ENCODE results near the gene MINDY2.
"Not testable (repeated sequence)": the region's sequence is repeated elsewhere in the genome, so short reads cannot be mapped to it uniquely, and the experiment has no call there.

MINDY2 gene

DNA sequence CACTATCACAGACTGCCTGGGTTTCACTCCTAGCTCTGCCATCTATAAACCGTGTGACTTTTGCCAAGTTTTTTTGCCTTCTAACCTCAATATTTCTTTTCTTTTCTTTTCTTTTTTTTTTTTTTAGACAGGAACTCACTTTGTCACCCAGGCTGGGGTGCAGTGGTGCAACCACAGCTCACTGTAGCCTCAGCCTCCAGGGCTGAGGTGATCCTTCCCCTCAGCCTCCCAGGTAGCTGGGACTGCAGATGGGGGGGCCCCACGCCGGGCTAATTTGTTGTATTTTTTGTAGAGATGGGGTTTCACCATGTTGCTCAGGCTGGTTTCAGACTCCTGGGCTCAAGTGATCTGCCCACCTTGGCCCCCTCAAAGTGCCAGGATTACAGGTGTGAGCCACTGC lies 18.4 kb upstream of the MINDY2 start:
- DNase-seq: no peak

DNA sequence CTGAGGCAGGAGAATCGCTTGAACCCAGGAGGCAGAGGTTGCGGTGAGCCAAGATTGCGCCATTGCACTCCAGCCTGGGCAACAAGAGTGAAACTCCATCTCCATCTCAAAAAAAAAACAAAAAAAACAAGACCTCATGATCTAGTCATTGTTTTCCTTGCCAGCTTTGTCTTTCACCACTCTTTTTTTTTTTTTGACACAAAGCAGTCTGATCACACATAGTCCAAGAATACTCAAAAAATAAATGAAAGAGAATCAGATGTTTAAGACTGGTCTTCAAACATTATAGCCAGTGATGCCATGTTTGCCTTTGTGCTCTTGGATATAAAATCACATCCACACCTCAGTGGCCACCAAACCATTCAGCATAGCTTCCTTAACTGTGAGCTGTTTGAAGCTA lies 15.8 kb upstream of the MINDY2 start:
- DNase-seq: no peak

DNA sequence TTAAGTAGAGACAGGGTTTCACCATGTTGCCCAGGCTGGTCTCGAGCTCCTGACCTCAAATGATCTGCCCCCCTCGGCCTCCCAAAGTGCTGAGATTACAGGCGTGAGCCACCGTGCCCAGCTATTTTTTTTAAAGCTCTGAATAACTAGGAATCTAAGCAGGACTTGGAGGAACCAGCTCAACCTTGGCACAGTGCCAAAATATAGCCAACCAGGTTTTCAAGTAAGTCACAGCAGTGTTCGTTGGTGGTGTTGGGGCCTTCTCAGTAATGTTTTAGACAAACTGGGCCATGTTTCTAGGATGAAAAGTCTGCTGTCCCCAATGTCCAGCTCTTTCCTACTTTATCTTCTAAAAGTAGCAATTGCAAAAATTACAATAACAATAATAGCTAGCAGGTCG lies 15.1 kb upstream of the MINDY2 start:
- no peak for DNase-seq

DNA sequence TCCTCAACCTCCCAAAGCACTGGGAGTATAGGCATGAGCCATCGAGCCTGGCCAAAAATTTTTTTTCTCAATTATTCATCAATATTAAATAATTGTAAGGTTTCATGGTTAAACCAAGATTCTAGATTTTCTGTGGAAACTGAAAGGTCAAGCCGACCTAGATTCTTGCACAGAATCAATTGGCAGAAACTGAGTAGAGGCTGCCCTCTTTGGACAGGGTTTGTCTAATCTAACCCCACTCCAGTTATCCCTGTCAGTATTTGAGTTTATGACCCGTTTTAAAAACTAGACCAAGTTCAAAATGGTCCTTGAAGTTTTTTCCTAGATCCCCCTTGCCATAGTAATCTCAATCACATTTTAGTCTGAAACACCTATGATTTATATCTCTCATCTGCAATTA lies 13.0 kb upstream of the MINDY2 start:
- no peak for DNase-seq

DNA sequence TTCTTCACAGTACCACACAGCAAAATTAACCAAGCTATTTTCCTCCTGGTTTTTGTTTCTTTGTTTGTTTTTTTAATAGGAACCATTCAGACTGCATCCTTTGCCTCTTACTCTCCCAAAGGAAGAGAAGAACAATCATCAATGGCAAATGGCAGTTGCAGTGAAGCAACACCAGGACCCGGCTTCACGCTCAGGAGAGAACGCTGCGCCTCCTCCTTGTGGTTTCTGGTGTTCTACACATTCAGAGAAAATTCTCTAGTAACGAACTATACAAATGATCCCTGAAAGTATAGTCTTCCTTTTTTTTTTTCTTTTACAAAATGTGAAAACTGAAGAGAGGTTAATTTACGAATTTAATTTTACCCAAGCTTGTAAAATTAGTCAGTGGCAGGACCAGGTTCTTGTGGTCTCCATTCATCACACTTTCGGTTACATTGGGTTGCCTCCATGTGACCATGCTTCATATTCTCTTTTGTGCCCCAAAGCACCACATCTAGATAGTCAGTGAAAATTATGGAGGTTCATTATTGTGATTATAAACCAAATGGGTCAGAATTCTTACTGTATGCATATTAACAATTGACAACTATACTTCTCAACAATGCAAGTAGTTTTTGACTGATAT lies 10.6 kb upstream of the MINDY2 start:
- DNase-seq: no peak

DNA sequence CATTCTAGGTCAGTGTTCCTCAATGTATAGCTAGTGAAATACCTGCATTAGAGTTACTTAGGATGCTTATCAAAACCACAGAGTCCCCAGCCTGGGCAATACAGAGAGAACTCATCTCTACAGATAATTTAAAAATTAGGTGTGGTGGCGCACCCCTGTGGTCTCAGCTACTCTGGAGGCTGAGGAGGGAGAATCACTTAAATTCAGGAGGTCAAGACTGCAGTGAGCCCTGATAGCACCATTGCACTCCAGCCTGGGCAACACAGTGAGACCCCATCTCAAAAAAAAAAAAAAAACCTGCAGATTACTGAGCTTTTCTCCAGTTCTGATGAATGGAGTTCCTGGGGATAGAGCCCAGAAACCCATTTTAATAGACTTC lies 10.1 kb upstream of the MINDY2 start:
- DNase-seq: no peak

DNA sequence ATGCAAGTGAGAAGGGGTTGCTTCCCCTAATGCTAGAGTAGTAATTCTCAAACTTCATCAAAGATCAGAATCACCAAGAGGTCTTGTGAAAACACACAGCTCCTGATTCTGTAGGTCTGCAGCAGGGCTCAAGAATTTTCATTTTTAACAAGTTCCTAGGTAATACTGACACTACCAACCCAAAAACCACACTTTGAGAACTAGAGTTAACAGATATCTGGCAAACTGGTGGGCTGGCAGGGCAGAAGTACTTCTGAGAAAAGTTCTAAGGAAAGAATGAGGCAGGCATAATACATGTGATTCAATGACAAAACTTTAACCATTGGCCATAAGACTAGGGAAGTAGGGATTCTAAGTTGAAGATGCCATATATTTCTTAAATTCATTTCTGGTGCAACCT lies 8.8 kb upstream of the MINDY2 start:
- DNase-seq: no peak

DNA sequence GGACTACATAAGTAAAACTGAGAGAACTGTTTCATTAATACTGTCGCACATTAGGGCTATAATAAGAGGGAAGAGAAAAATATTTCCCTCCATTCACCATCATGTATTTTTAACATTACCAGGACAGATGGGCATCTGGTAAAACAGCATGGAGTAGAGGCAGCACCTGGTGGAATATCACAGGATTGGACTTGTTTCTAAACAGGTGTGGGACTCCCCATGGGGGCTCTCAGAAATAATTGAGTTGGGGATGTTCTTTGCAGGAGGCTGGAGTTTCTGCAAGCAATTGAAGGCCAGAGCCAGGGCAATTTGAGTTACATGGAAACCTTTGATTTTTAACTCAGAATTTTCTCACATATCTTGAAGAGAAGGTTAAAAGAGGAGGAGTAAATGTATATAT lies 8.4 kb upstream of the MINDY2 start:
- no peak for DNase-seq

DNA sequence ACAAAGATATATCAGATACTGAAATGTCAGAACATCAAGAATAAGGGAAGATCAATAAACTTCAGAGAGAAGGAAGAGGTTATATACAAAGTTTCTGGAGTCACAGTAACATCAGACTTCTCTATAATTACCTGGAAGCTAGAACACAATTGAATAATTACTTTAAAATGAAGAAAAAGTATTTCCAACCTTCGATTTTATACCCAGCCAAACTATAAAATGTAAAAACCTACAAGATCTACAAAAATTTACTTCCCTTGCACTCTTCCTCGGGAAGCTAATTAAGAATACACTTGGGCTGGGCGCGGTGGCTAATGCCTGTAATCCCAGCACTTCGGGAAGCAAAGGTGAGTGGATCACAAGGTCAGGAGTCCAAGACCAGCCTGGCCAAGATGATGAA lies 6.6 kb upstream of the MINDY2 start:
- DNase-seq: no peak

DNA sequence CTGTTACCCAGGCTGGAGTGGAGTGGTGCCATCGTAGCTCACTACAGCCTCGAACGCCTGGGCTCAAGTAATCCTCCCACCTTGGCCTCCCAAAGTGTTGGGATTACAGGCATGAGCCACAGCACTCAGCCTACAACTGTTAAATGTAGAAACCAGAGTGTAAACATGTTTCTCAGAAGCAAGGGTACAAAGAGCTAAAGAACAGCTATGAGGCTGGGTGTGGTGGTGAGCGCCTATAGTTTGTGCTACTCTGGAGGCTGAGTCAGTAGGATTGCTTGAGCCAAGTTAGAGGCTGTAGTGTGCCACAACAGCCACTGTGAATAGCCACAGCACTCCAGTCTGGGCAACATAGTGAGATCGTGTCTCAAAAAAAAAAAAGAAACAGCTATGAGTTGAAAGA lies 4.8 kb upstream of the MINDY2 start:
- no peak for DNase-seq

DNA sequence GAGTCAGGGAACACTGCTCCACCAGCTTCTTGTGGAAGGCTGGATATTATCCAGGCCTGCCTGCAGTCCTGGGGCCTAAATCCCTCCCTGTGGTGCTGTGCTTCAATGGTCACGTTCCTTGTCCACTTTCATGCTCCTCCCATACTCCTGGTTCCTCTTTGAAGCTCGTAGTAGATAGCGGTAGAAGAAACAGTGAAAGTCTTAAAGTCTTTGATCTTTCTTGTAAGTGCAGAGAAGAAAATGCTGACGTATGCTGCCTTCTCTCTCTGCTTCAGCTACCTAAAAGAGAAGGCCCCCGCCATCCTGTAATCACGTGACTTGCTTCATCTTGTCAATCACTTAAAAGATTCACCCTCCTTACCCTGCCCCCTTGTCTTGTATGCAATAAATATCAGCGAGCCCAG lies 2.5 kb upstream of the MINDY2 start:
- not testable (repeated sequence) for DNase-seq

DNA sequence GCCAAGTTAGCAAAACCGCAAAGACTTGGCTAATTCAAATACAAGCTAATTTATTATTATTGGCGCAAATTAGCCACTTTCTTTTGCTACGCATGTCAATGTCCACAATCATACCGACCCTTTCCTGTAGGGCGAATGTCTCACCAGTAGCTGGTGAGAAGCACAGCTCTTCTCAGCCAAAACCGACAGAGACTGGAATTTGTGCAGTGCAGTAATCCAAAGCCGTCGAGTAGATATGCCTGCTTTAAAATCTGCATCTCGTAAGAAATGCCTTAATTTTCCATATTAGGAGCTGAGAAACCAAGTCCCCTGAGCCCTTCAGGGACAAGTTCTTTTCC lies 614 bp upstream of the MINDY2 start:
- no peak for DNase-seq

DNA sequence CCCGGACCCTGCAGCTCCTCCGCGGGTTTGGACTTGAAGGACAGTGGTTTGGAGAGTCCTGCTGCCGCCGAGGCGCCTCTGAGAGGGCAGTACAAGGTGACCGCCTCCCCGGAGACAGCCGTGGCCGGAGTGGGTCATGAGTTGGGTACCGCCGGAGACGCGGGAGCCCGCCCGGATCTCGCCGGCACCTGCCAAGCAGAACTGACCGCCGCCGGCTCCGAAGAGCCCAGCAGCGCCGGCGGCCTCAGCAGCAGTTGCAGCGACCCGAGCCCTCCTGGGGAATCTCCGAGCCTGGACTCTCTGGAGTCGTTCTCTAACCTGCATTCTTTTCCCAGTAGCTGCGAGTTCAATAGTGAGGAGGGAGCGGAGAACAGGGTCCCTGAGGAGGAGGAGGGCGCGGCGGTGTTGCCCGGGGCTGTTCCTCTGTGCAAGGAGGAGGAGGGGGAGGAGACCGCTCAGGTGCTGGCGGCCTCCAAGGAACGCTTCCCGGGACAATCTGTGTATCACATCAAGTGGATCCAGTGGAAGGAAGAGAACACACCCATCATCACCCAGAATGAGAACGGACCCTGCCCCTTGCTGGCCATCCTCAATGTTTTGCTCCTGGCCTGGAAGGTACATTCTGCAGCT lies 634 bp downstream of the MINDY2 start:
- no peak for DNase-seq

DNA sequence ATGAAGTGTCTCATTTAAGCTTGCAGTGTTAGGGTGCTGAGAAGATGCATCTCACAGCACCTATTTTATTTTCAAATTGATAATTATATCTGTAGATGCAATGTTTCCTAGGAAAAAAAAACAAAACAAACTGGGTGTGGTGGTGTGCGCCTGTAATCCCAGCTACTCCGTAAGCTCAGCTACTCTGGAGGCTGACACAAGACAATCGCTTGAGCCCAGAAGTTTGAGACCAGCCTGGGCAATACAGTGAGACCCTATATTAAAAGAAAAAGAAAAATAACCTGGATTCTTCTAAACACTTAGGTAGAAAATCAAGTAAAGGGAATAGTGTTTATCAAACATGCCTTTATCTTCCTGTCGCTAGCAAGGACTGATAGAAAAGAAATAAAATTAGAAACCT lies 1.9 kb downstream of the MINDY2 start:
- DNase-seq: no peak

DNA sequence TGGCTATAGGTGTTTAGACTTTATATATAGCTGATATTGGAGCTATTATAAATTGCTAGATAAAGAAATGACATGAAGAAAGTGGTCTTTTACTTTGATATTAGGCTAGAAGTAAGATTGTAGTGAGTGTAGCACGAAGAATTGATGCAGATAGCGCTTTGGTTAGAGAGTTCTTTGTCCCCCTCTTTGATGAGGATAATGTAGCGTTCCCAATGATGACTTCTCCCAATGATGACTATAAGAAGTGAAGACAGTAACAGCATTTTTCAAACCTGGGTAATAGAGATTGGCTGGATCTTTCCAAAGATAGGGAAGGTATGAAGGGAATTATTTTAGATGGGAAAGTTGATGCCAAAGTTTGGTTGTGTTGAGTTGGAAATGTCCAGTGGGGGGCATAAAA lies 4.3 kb downstream of the MINDY2 start:
- DNase-seq: no peak

DNA sequence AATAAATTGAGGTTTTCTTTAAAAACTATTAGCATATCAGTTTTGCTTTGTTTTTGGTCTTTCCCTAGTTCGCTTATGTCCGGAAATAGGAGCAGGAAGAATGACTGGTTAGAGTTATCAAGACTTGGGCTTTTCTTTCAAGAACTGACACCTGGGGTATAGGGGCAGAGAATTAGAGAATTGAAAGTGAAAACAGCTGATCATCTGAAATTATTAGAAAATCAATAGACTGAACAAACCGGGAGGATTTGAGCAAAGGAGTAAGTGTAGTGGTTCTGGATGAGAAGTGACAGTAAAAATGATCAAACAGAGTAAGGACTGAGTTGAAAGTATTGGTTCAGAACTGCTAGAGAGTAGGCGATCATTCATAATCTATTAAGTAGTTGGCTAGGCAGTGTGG lies 6.0 kb downstream of the MINDY2 start:
- DNase-seq: no peak

DNA sequence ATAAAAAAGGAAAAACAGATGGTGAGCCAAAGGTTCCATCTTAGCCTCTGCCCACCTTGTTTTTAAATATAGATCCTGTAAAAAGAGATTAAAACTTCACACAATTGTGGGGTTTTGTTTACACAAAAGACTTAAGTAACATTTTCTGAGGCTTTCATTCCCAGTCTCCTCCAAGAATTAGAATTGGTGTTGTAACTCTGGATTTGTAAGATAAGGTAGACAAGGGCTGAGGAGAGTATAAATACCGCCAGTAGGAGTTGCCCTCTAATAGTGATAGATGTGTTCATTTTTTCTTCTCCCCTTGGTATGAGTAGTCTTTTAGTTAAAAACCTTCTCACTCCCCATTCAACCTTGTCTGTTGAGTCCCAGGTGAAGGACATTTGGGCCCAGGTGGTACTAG lies 8.5 kb downstream of the MINDY2 start:
- no peak for DNase-seq

DNA sequence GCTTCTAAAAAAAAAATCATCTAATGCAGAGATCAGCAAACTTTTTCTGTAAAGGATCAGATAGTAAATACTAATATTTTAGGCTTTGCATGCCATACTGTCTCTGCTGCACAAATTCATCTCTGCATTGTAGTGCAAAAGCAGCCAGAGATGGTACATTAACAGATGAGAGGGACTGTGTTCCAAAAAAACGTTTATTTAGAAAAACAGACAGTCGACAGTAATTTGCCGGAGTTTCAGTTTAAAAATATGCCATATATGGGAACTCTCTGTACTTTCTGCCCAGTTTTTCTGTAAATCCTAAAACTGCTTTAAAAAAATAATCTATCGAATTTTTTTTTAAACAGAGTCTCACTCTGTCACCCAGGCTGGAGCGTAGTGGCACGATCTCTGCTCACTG lies 14.3 kb downstream of the MINDY2 start:
- DNase-seq: no peak

DNA sequence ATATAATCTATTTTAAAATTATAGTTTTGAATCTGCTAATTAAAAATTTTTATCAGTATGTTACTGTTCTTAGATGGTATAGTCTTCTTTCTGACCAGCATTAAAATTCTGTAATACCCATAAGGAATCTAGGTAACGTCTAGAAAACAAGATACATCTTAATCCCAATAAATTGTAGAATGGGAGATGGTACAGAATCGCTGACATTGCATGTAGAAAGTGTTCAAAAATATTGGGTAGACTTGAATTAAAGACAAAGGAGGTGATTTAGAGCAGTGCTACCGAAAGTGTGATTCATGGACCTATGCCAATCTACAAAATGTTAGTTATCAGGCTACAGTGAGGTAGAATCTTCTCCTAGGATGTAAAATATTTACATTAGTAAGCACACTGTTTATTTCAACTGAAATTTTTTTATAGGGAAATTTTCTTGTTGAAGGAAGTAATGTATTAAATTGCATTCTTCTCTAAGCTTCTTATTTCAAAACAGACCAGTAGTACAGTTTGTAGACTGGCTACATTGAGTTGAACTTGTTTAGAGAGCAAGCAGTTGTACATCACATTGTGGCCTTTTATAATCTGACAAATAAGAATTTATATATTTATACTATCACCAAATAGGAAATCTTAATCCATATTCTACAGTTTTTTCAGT lies 17.1 kb downstream of the MINDY2 start:
- no peak for DNase-seq

DNA sequence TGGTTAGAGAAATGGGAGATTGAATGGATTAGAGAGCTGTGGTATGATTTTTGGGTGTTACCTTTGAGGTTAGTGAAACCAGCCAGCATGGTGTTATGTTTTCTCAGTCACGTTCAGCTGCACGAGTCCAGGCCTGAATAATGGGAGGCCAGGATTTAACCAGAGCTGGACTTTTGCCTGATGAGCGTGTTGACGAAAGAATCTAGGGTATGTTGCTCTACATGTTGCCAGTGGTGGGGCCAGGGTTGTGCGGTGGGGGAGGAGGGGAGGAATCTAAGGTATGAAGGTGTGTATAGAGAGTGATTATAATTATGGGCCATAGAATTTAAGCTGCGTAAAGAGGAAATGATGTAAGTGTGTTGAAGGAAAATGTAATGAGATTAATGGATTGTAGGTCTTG lies 22.8 kb downstream of the MINDY2 start:
- no peak for DNase-seq

DNA sequence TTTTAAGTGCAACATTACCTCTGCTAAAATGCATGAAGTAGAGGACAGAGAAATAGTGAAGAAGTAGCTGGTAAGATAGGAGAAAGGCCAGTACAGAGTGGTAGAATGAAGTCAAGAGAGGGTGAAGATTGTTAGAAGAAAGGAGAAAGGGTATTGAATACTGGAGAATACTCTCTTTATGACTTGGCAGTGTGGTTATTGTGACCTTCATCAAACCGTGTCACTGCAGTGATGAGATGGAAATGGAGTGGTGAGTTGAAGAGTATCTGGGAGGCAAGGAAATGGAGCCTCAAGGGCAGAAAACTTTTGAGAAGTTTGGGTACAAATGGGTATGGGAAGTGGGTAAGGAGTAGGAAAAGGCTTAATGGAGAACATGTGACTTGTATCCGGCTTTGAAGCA lies 24.7 kb downstream of the MINDY2 start:
- DNase-seq: no peak

DNA sequence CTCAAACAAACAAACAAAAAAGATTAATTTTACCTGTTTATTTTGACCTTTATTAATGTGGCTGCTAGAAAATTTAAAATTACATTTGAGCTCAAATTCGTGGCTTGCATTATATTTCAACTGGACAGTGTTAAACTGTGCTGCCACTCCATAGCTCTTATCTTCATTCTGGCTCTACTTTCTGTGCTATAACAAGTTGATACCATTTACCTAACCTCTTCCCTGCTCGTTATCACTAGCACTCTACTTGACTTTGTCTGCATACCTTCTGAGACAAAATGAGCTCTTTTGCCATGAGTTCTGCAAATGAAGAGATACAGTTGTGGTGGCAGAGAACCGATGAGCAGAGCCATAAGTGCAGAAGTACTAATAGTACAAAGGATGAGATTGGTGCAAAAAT lies 26.4 kb downstream of the MINDY2 start:
- no peak for DNase-seq

DNA sequence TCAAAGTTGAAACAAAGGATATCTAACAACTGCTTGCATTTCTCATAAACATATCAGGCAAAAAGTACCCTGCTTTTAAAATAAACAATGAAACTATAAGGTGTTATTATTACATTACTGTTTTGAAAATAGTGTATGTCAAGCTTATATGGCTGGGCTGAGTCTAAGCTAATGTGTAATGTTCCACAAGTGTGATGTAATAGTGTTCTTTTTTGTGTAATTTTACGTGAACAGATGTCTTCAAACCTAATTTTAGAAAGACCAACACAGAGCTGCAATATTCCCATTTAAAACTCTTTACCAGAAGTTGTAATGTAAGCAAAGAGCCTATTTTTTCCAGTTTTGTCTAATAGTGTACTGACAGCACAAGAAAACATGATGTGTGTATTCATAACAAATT lies 34.0 kb downstream of the MINDY2 start:
- no peak for DNase-seq

DNA sequence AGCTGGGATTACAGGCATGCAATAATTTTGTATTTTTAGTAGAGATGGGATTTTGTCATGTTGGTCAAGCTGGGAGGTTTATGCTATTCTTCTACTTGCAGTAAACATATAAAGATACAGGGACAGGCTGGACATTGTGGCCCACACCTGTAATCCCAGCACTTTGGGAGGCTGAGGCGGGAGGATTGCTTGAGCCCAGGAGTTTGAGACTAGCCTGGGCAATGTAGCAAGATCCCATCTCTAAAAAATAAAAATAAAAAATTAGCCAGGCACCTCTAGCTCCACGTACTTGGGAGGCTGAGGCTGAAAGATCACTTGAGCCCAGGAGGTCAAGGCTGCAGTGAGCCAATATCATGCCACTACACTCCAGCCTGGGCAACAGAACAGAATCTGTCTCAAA lies 52.2 kb downstream of the MINDY2 start:
- DNase-seq: not testable (repeated sequence)

DNA sequence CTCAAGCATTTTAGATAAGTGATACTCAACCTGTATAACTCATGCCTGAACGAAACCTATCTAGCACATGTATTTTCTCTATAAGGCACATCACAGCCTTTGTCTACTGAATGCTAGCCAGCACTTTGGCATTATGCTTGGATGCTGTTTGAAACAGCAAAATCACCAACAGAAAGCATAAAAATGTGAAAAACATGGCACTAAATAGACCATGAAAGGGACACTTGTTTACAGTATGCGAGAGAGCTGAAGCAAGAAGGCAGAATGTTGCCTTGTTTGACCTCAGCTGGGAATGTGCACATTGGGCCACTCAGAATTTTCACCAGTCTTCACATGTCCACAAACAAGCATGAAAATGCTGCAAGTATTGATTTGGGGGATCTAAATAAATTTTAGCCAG lies 59.5 kb downstream of the MINDY2 start:
- no peak for DNase-seq

Data from NCI-H748 treated with DMSO at 0.1 percent for 48 hours (cell line).